ENCODE measurements around the gene ADCYAP1R1. TPM values are rescaled to one million over a fixed set of nuclear protein-coding genes. Genes with fewer than 3 reads are reported as not detected.
"Not testable (repeated sequence)": the region's sequence is repeated elsewhere in the genome, so short reads cannot be mapped to it uniquely, and the experiment has no call there.

The ADCYAP1R1 gene
- total and polyA plus RNA-seq, 5 donors from 2014 or later = not detected

DNA sequence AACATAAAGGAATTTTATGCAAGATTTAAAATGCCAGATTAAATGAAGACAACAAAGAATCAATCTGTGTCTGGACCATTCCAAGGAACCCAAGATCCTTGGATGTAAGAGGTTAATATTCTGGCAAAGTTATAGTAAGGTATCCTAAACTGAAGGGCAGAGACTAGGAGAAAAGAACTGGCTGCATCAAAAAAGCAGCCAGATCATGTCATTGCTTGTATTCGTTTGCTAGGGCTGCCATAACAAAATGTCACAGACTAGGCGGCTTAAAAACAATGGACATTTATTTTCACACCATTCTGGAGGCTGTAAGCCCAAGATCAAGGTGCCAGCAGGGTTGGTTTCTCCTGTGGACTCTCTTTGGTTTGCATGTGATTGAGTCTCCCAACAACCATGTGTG lies 99.7 kb downstream of the ADCYAP1R1 start:
- DNase-seq (no peak), ATAC-seq (ENCODE audit: low read depth in 2 of 2) (no peak)
- Histone ChIP-seq H3K9me3 (ENCODE audit: control insufficient read depth in 2 of 2, low read length in 2 of 2) (no peaks in the 10 kb centered on the region), H3K27ac (ENCODE audit: insufficient read depth, low read length, poor library complexity, severe bottlenecking) (no peak overlapping the region), H3K36me3 (ENCODE audit: control insufficient read depth, insufficient read depth, low read length) (no peaks in the 10 kb centered on the region), H3K4me1 (ENCODE audit: control insufficient read depth, insufficient read depth, low read length, poor library complexity, severe bottlenecking) (no peaks in the 10 kb centered on the region), H3K4me3 (ENCODE audit: low read depth, low read length) (no peak overlapping the region), H3K27me3 (ENCODE audit: control insufficient read depth, insufficient read depth, low read length) (no peaks in the 10 kb centered on the region)
- Mint-ChIP-seq H3K9me3 (peaks cover 0 to 10% (median 2%) of the 10 kb centered on the region in 7 donors), H3K27me3 (peaks cover 4% of the 10 kb centered on the region), H3K4me1 (no peaks in the 10 kb centered on the region), H3K36me3 (no peaks in the 10 kb centered on the region), H3K27ac (no peak overlapping the region), H3K4me3 (no peak overlapping the region)

DNA sequence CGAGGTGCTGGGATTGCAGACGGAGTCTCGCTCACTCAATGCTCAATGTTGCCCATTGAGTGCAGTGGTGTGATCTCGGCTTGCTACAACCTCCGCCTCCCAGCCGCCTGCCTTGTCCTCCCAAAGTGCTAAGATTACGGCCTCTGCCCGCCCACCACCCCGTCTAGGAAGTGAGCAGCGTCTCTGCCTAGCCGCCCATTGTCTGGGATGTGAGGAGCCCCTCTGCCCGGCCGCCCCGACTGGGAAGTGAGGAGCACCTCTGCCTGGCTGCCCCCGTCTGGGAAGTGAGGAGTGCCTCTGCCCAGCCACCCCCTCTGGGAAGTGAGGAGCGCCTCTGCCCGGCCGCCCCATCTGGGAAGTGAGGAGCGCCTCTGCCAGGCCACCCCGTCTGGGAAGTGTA lies 101.2 kb downstream of the ADCYAP1R1 start:
- H3K36me3 ChIP-seq (ENCODE audit: control insufficient read depth, insufficient read depth, low read length); H3K4me1 Mint-ChIP-seq; H3K4me1 ChIP-seq (ENCODE audit: control insufficient read depth, insufficient read depth, low read length, poor library complexity, severe bottlenecking); H3K9me3 ChIP-seq (ENCODE audit: control insufficient read depth in 2 of 2, low read length in 2 of 2); H3K36me3 Mint-ChIP-seq; DNase-seq; H3K27me3 Mint-ChIP-seq; H3K4me3 ChIP-seq (ENCODE audit: low read depth, low read length); H3K27me3 ChIP-seq (ENCODE audit: control insufficient read depth, insufficient read depth, low read length); H3K4me3 Mint-ChIP-seq; ATAC-seq (ENCODE audit: low read depth in 2 of 2); H3K9me3 Mint-ChIP-seq; H3K27ac Mint-ChIP-seq; H3K27ac ChIP-seq (ENCODE audit: insufficient read depth, low read length, poor library complexity, severe bottlenecking): not testable (repeated sequence)

DNA sequence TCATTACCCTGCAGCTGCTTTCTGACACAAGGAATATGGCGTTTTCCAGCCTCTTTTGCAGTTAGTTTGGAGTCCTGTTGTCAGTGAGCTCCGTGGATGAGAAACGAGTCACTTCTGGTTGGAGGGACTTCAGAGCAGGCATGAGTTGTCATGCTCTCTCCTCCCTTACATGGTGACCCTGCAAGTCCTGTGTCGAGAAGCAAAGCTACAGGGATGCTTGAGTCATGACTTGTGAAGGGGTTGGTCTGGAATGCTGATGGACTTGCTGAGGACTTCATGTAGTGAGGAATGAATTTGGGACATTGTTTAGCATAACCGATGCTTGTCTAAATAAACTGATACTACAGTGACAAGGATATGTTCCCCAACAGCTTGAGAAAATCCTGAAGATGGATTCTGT lies 108.8 kb downstream of the ADCYAP1R1 start:
- no peak for ATAC-seq (ENCODE audit: low read depth in 2 of 2)

More for the DNA sequence above, 108.8 kb downstream of the ADCYAP1R1 start:
- no peak overlapping the region for H3K4me3 ChIP-seq (ENCODE audit: low read depth, low read length)
- no peaks in the 10 kb centered on the region for H3K36me3 ChIP-seq (ENCODE audit: control insufficient read depth, insufficient read depth, low read length)
- no peaks in the 10 kb centered on the region for H3K4me1 Mint-ChIP-seq
- H3K9me3 Mint-ChIP-seq = peaks cover 0 to 4% (median 0%) of the 10 kb centered on the region in 7 donors
- DNase-seq = no peak
- no peak overlapping the region for H3K27ac Mint-ChIP-seq
- no peaks in the 10 kb centered on the region for H3K27me3 Mint-ChIP-seq
- H3K36me3 Mint-ChIP-seq = no peaks in the 10 kb centered on the region
- H3K4me1 ChIP-seq (ENCODE audit: control insufficient read depth, insufficient read depth, low read length, poor library complexity, severe bottlenecking) = no peaks in the 10 kb centered on the region
- H3K4me3 Mint-ChIP-seq = no peak overlapping the region
- H3K27me3 ChIP-seq (ENCODE audit: control insufficient read depth, insufficient read depth, low read length) = no peaks in the 10 kb centered on the region
- no peak overlapping the region for H3K27ac ChIP-seq (ENCODE audit: insufficient read depth, low read length, poor library complexity, severe bottlenecking)
- no peaks in the 10 kb centered on the region for H3K9me3 ChIP-seq (ENCODE audit: control insufficient read depth in 2 of 2, low read length in 2 of 2)

Other genes with a start within 250 kb of the ADCYAP1R1 start
- gene AQP1, start 140.5 kb upstream of the ADCYAP1R1 start, total RNA-seq = 0.20 TPM
- gene AQP1, start 140.5 kb upstream of the ADCYAP1R1 start, polyA plus RNA-seq = not detected
- not detected for gene GHRHR, start 88.4 kb upstream of the ADCYAP1R1 start, total RNA-seq
- not detected for gene GHRHR, start 88.4 kb upstream of the ADCYAP1R1 start, polyA plus RNA-seq